NCI-H2107 treated with DMSO at 0.1 percent for 48 hours (cell line): Measurements from ENCODE around the gene EVA1C.
"Not testable (repeated sequence)": the region's sequence is repeated elsewhere in the genome, so short reads cannot be mapped to it uniquely, and the experiment has no call there.

Experiments used
- DNase-seq: peaks from one replicate; lab custom pipeline; 2025; ENCODE audit not compliant: unreplicated experiment; lab: John Stamatoyannopoulos, UW

The EVA1C gene

GRCh38 chr21:32389337-32390015 lies 23.0 kb upstream of the EVA1C start:
- DNase-seq, result no peak

GRCh38 chr21:32390537-32391224 lies 21.8 kb upstream of the EVA1C start:
- not testable (repeated sequence) for DNase-seq

GRCh38 chr21:32391755-32392154 lies 20.8 kb upstream of the EVA1C start:
- no peak for DNase-seq

GRCh38 chr21:32392299-32392879 lies 20.1 kb upstream of the EVA1C start:
- no peak for DNase-seq

- peak; percentile 69 for DNase-seq
Measured at GRCh38 chr21:32392880-32393676, 19.4 kb upstream of the EVA1C start, which contains the start of gene URB1. Gene URB1, minus strand, starts transcription at chr21:32393012. Its CDS starts 102 bp downstream, at chr21:32392910.

- DNase-seq, result no peak
Measured at GRCh38 chr21:32393677-32394001, 18.9 kb upstream of the EVA1C start.

- DNase-seq, result peak; percentile 75
Measured at GRCh38 chr21:32403201-32403777, 9.2 kb upstream of the EVA1C start.

GRCh38 chr21:32406405-32406804 lies 6.1 kb upstream of the EVA1C start:
- DNase-seq, result no peak

- no peak for DNase-seq
Measured at GRCh38 chr21:32410291-32410690, 2.2 kb upstream of the EVA1C start.

- no peak for DNase-seq
Measured at GRCh38 chr21:32410916-32411315, 1.6 kb upstream of the EVA1C start.

- no peak for DNase-seq
Measured at GRCh38 chr21:32411350-32412161, 950 bp upstream of the EVA1C start.

GRCh38 chr21:32413015-32413504 lies 554 bp downstream of the EVA1C start:
- DNase-seq, result no peak

GRCh38 chr21:32413697-32414578 lies 1.4 kb downstream of the EVA1C start:
- DNase-seq, result peak; percentile 1

- DNase-seq, result no peak
Measured at GRCh38 chr21:32414579-32415358, 2.3 kb downstream of the EVA1C start.

- DNase-seq, result no peak
Measured at GRCh38 chr21:32415451-32416398, 3.2 kb downstream of the EVA1C start.

- no peak for DNase-seq
Measured at GRCh38 chr21:32418146-32418545, 5.6 kb downstream of the EVA1C start.

GRCh38 chr21:32422064-32422463 lies 9.6 kb downstream of the EVA1C start:
- DNase-seq, result no peak
